GM12878 (cell line): ENCODE data around the gene TMEM174. TPM values are rescaled to one million over a fixed set of nuclear protein-coding genes. Genes with fewer than 3 reads are reported as not detected.

Source experiments
- ATAC-seq: fragments of 200-7000 bp; cut with Tn5 transposase; 3 replicates; pipeline ENCODE4 v1.9.1; 2020; ENCODE audit warnings: mild to moderate bottlenecking, moderate library complexity
- BruUV-seq: library from RNA; stranded (reverse); fragments of 400-500 nt; replicated peaks from 2 replicates; lab custom pipeline; 2021; lab: Mats Ljungman, UMichigan
- CTCF ChIA-PET: fragments of 300-600 bp; sonication (Branson Sonifier 250); formaldehyde crosslinking; extraction: SDS; loops from one replicate; lab custom pipeline; 2021; ENCODE audit warnings: inconsistent platforms; lab: Yijun Ruan, JAX
- POLR2A ChIA-PET: fragments of 350-600 bp; formaldehyde crosslinking; extraction: SDS; loops from one replicate; lab custom pipeline; 2021; ENCODE audit warnings: inconsistent platforms; lab: Charles Lee
- RAD21 ChIA-PET: fragments of 300-600 bp; sonication (Branson Sonifier 250); formaldehyde crosslinking; loops from one replicate; lab custom pipeline; 2023; ENCODE audit warnings: antibody characterized with exemption; ENCODE audit not compliant: unreplicated experiment; lab: Charles Lee
- SMC1A ChIA-PET: fragments of 300-600 bp; sonication (Branson Sonifier 250); formaldehyde crosslinking; loops from one replicate; lab custom pipeline; 2023; ENCODE audit not compliant: unreplicated experiment, uncharacterized antibody; lab: Charles Lee
- DNase-seq: peaks from one replicate; pipeline ENCODE4 v3.0.0-alpha.2; 2011; ENCODE audit warnings: low read depth, low spot score
- FAIRE-seq: peaks from 3 replicates; lab custom pipeline; 2011; peaks lifted over from hg19 to GRCh38; lab: Jason Lieb, UNC
- H2AFZ ChIP-seq: 2 replicates; pipeline ENCODE4 v1.6.0; 2011; ENCODE audit warnings: low read depth, low read length, control low read depth; ENCODE audit not compliant: control insufficient read depth
- H3K27ac ChIP-seq: 2 replicates; pipeline ENCODE4 v1.5.1; 2011; ENCODE audit warnings: control low read depth; ENCODE audit not compliant: control insufficient read depth, insufficient read depth
- H3K27me3 ChIP-seq, 2 experiments: replicated peaks in 1 of 2; 2 replicates each; pipeline versions ENCODE4 v1.6.0 to v1.6.1; 2011; ENCODE audit warnings: low read length in 1 of 2; ENCODE audit not compliant: control insufficient read depth in 2 of 2, insufficient read depth in 2 of 2
- H3K36me3 ChIP-seq, 2 experiments: 2 replicates each; pipeline ENCODE4 v1.5.1; 2011; ENCODE audit warnings: low read length in 1 of 2; ENCODE audit not compliant: control insufficient read depth in 2 of 2, insufficient read depth in 2 of 2
- H3K4me1 ChIP-seq: 2 replicates; pipeline ENCODE4 v1.6.1; 2011; ENCODE audit warnings: mild to moderate bottlenecking, low read length, moderate library complexity, mixed read lengths; ENCODE audit not compliant: control insufficient read depth, insufficient read depth
- H3K4me2 ChIP-seq: 2 replicates; pipeline ENCODE4 v1.6.0; 2011; ENCODE audit warnings: control low read depth; ENCODE audit not compliant: control insufficient read depth, insufficient read depth
- H3K4me3 ChIP-seq: fragments of 200-600 bp; sonication (generic); 2 replicates; pipeline ENCODE4 v1.5.1; 2016
- H3K79me2 ChIP-seq: 2 replicates; pipeline ENCODE4 v1.6.0; 2011; ENCODE audit warnings: low read length; ENCODE audit not compliant: control insufficient read depth, insufficient read depth
- H3K9ac ChIP-seq: 2 replicates; pipeline ENCODE4 v1.8.0; 2011; ENCODE audit warnings: low read length, control low read depth, mixed read lengths; ENCODE audit not compliant: control insufficient read depth, insufficient read depth
- H3K9me3 ChIP-seq: replicated peaks from 3 replicates; pipeline ENCODE4 v1.5.1; 2011; ENCODE audit warnings: mild to moderate bottlenecking, low read length; ENCODE audit not compliant: control insufficient read depth, insufficient read depth
- H4K20me1 ChIP-seq: 2 replicates; pipeline ENCODE4 v1.6.0; 2011; ENCODE audit not compliant: control insufficient read depth, insufficient read depth
- BRCA1 ChIP-seq: IDR thresholded peaks from 2 replicates; pipeline ENCODE4 v1.6.1; 2011; ENCODE audit warnings: low read depth, low read length, improper control_type of control experiment
- GATAD2B ChIP-seq: fragments of 450-650 bp; conservative IDR thresholded peaks from 2 replicates; pipeline ENCODE4 v1.6.1; 2017; ENCODE audit warnings: low read depth, mild to moderate bottlenecking, moderate library complexity
- MXI1 ChIP-seq: fragments of 150-350 bp; IDR thresholded peaks from 2 replicates; pipeline ENCODE4 v1.6.1; 2011; ENCODE audit warnings: low read depth, mild to moderate bottlenecking, inconsistent platforms, low read length, improper control_type of control experiment
- NFXL1 ChIP-seq: fragments of 450-650 bp; IDR thresholded peaks from 2 replicates; pipeline ENCODE4 v1.6.1; 2017; ENCODE audit warnings: antibody characterized with exemption, mild to moderate bottlenecking, borderline replicate concordance
- NR2C2 ChIP-seq: IDR thresholded peaks from 2 replicates; pipeline ENCODE4 v1.6.1; 2011; ENCODE audit warnings: borderline replicate concordance, low read depth; ENCODE audit not compliant: control insufficient read depth, insufficient read length
- NR2F1 ChIP-seq: fragments of 450-650 bp; conservative IDR thresholded peaks from 2 replicates; pipeline ENCODE4 v1.6.1; 2017; ENCODE audit warnings: mild to moderate bottlenecking
- POLR2A ChIP-seq: IDR thresholded peaks from 2 replicates; pipeline ENCODE4 v1.6.1; 2011; ENCODE audit warnings: low read depth, mild to moderate bottlenecking, low read length
- SMARCA5 ChIP-seq: fragments of 450-650 bp; IDR thresholded peaks from 2 replicates; pipeline ENCODE4 v1.6.1; 2017; ENCODE audit warnings: mild to moderate bottlenecking
- SPI1 ChIP-seq: IDR thresholded peaks from 2 replicates; pipeline ENCODE4 v1.6.1; 2011; ENCODE audit warnings: low read depth, mild to moderate bottlenecking, low read length, moderate library complexity, borderline replicate concordance; ENCODE audit not compliant: insufficient read depth
- STAT1 ChIP-seq: fragments of 450-650 bp; conservative IDR thresholded peaks from 2 replicates; pipeline ENCODE4 v1.6.1; 2014; ENCODE audit warnings: antibody characterized with exemption, mild to moderate bottlenecking
- STAT3 ChIP-seq: IDR thresholded peaks from 2 replicates; pipeline ENCODE4 v1.6.1; 2011; ENCODE audit warnings: low read depth, low read length, improper control_type of control experiment
- WRNIP1 ChIP-seq: IDR thresholded peaks from 2 replicates; pipeline ENCODE4 v1.6.1; 2011; ENCODE audit warnings: low read depth, low read length, improper control_type of control experiment, borderline replicate concordance
- WGBS: methylation state at CpG from one replicate; pipeline ENCODE4 v1.1.6; 2016; ENCODE audit warnings: low lambda C conversion rate; ENCODE audit not compliant: insufficient replicate concordance, insufficient coverage; ENCODE audit errors: missing lambda C conversion rate; 5-methylcytosine and 5-hydroxymethylcytosine counted together
- in situ Hi-C: fragments of 300-500 bp; cut with MboI; formaldehyde crosslinking; loops from 9 replicates; pipeline ENCODE4 v1.14.3; 2018; ENCODE audit warnings: mixed read lengths
- intact Hi-C: fragments of 100-400 bp; cut with micrococcal nuclease; formaldehyde crosslinking; loops from one replicate; pipeline ENCODE4 v1.14.2; 2022; ENCODE audit not compliant: unreplicated experiment
- polyA plus RNA-seq, 11 experiments: library from polyadenylated mRNA; depleted of rRNA in 4 of 11; unstranded in 6 of 11; stranded (reverse) in 5 of 11; fragments of >200 nt; fragmentation: Nextera tagmentation in 4 of 11; fragmentation: Illumina TruSeq in 1 of 11; extraction: Ambion mirVana in 4 of 11; extraction: Trizol in 1 of 11; gene quantifications; 1 replicate in 1 of 11; 2 replicates in 10 of 11; pipeline versions ENCODE4 v1.2.1 to v1.2.3, GENCODE V29; 2011 to 2016; ENCODE audit warnings: inconsistent platforms in 2 of 11, missing spikeins in 2 of 11, low read depth in 1 of 11
- total RNA-seq, 4 experiments: library from RNA; depleted of rRNA in 3 of 4; stranded (reverse); fragments of >200 nt in 3 of 4; fragmentation: Illumina TruSeq in 1 of 4; extraction: Trizol in 1 of 4; gene quantifications; 2 replicates each; pipeline versions ENCODE4 v1.2.1 to v1.2.3, GENCODE V29; 2013 to 2021
- TF ChIP-seq, protein P1 (sequence below): fragments of 450-650 bp; IDR thresholded peaks from 2 replicates; pipeline ENCODE4 v1.6.1; 2017; ENCODE audit warnings: low read depth, mild to moderate bottlenecking, moderate library complexity
- TF ChIP-seq, protein P2 (sequence below): fragments of 450-650 bp; formaldehyde crosslinking; IDR thresholded peaks from 2 replicates; pipeline ENCODE4 v1.5.0; 2022; ENCODE audit warnings: mild to moderate bottlenecking, missing genetic modification characterization
- TF ChIP-seq, protein P3 (sequence below): fragments of 150-350 bp; IDR thresholded peaks from 2 replicates; pipeline ENCODE4 v1.6.1; 2014; ENCODE audit warnings: mild to moderate bottlenecking, low read depth, low read length

TMEM174 gene
- total and polyA plus RNA-seq, 10 of the 15 experiments (the other 5 are each of a cell fraction or from before 2014, with no cell fraction given), result not detected

DNA sequence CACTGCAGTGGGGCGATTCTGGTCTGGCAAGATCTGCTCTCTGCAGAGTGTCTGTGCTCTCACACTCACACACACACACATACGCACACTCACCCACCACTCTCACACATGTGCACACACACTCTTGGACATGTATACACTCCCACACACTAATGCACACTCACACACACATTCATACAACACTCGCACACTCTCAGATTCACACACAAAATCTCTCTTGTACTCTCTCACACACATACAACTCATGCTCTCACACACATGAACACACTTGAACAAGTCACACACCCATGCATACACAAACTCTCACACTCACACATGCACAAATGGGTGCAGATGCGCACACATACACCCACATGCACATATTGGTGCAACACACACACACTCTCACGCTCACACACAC lies 31.7 kb downstream of the TMEM174 start:
- RAD21 ChIA-PET, result no interaction called here
- Histone ChIP-seq H3K36me3 (no peaks in the 10 kb centered on the region), H3K4me3 (no peak overlapping the region), H3K9ac (no peak overlapping the region), H3K79me2 (no peaks in the 10 kb centered on the region), H4K20me1 (no peaks in the 10 kb centered on the region), H3K4me2 (no peak overlapping the region), H3K27me3 (no peaks in the 10 kb centered on the region; a peak in 2 of 4 replicates), H3K4me1 (no peaks in the 10 kb centered on the region), H3K27ac (no peak overlapping the region), H3K9me3 (no peaks in the 10 kb centered on the region), H2AFZ (no peak overlapping the region)
- SMC1A ChIA-PET, result no interaction called here
- CTCF ChIA-PET, result no interaction called here
- POLR2A ChIA-PET, result no interaction called here
- no peak for DNase-seq
- 29% methylated on average over 5 of the region's 5 CpGs for WGBS
- BruUV-seq, result no TSS peak
- no peak for TF ChIP-seq STAT1
- no peak for TF ChIP-seq POLR2A
- no peak for TF ChIP-seq WRNIP1
- TF ChIP-seq GATAD2B, result no peak
- no peak for TF ChIP-seq MXI1
- TF ChIP-seq, protein P1, sequence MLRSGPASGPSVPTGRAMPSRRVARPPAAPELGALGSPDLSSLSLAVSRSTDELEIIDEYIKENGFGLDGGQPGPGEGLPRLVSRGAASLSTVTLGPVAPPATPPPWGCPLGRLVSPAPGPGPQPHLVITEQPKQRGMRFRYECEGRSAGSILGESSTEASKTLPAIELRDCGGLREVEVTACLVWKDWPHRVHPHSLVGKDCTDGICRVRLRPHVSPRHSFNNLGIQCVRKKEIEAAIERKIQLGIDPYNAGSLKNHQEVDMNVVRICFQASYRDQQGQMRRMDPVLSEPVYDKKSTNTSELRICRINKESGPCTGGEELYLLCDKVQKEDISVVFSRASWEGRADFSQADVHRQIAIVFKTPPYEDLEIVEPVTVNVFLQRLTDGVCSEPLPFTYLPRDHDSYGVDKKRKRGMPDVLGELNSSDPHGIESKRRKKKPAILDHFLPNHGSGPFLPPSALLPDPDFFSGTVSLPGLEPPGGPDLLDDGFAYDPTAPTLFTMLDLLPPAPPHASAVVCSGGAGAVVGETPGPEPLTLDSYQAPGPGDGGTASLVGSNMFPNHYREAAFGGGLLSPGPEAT, result no peak
- no peak for TF ChIP-seq NR2C2
- TF ChIP-seq BRCA1, result no peak
- no peak for TF ChIP-seq SPI1
- no peak for TF ChIP-seq NFXL1
- no peak for TF ChIP-seq SMARCA5
- no peak for TF ChIP-seq STAT3
- TF ChIP-seq, protein P2, sequence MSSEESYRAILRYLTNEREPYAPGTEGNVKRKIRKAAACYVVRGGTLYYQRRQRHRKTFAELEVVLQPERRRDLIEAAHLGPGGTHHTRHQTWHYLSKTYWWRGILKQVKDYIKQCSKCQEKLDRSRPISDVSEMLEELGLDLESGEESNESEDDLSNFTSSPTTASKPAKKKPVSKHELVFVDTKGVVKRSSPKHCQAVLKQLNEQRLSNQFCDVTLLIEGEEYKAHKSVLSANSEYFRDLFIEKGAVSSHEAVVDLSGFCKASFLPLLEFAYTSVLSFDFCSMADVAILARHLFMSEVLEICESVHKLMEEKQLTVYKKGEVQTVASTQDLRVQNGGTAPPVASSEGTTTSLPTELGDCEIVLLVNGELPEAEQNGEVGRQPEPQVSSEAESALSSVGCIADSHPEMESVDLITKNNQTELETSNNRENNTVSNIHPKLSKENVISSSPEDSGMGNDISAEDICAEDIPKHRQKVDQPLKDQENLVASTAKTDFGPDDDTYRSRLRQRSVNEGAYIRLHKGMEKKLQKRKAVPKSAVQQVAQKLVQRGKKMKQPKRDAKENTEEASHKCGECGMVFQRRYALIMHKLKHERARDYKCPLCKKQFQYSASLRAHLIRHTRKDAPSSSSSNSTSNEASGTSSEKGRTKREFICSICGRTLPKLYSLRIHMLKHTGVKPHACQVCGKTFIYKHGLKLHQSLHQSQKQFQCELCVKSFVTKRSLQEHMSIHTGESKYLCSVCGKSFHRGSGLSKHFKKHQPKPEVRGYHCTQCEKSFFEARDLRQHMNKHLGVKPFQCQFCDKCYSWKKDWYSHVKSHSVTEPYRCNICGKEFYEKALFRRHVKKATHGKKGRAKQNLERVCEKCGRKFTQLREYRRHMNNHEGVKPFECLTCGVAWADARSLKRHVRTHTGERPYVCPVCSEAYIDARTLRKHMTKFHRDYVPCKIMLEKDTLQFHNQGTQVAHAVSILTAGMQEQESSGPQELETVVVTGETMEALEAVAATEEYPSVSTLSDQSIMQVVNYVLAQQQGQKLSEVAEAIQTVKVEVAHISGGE, result no peak
- TF ChIP-seq, protein P3, sequence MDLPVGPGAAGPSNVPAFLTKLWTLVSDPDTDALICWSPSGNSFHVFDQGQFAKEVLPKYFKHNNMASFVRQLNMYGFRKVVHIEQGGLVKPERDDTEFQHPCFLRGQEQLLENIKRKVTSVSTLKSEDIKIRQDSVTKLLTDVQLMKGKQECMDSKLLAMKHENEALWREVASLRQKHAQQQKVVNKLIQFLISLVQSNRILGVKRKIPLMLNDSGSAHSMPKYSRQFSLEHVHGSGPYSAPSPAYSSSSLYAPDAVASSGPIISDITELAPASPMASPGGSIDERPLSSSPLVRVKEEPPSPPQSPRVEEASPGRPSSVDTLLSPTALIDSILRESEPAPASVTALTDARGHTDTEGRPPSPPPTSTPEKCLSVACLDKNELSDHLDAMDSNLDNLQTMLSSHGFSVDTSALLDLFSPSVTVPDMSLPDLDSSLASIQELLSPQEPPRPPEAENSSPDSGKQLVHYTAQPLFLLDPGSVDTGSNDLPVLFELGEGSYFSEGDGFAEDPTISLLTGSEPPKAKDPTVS, result no peak
- no peak for TF ChIP-seq NR2F1
- FAIRE-seq, result no peak
- intact Hi-C loops (no loop called here), in situ Hi-C loops (no loop called here)
- ATAC-seq, result no peak
